Stimulated activated CD8-positive, alpha-beta memory T cell treated with anti-CD3 and anti-CD28 coated beads, Interleukin-4, amount 100 ng/mL, for 48 hours (primary cell): ENCODE results near the gene CFAP141.

Source experiments
- DNase-seq: peaks from one replicate; pipeline ENCODE4 v3.0.0-alpha.2; 2020

Gene CFAP141

DNA sequence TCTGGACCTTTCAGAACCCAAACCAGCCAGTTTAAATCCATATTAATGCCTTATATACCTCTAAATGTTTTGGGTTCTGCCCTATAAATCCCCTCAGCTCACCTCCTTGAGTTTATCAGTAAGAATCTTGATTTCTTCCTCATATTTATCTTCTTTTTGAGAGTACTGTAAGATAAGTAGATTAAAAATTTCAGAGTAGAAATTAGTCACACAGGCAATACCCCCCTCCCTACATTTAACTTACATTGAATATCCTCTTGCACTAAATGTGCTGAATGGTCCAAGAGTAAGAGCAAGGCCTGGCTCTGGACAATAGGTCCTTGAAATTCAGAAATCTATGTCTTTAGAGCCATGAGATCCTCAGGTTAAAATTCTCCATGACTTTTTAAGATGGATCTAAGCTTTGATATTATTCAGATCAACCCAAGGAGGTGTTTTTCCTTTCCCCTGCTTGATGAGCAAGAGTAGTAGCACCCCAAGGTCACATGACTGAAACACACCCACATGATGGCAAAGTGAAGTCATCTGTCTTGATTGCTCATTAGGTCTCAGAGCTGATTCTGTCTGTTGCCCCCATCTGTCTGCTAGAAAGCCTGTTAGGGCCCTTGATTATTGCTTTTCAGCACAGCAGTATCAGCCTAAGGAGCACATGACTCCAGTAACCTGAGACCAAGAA, 35.4 kb downstream of the CFAP141 start:
- DNase-seq: peak; percentile 64

GRCh38 chr1:154167461-154167860, 38.7 kb downstream of the CFAP141 start:
- no peak for DNase-seq

DNA sequence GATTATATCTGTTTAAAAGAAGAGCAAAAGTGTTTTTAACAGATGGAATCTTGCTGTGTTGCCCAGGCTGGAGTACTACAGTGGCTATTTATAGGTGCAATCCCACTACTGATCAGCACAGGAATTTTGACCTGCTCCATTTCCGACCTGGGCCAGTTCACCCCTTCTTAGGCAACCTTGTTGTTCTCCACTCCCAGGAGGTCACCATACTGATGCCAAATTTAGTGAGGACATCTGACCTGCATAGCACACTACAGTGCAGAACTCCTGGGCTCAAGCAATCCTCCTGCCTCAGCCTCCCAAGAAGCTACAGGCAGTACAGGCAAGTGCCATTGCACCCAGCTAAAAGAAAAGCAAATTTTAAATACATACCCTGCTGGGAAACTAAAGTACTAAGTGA, 39.9 kb downstream of the CFAP141 start:
- no peak for DNase-seq

GRCh38 chr1:154159554-154159953, 46.6 kb downstream of the CFAP141 start:
- no peak for DNase-seq

- DNase-seq: no peak
Observed at GRCh38 chr1:154158307-154159125, 47.6 kb downstream of the CFAP141 start.

GRCh38 chr1:154157520-154158306, 48.4 kb downstream of the CFAP141 start:
- DNase-seq: peak; percentile 73

- DNase-seq: no peak
Observed at GRCh38 chr1:154155251-154155650, 50.9 kb downstream of the CFAP141 start.

- no peak for DNase-seq
Observed at GRCh38 chr1:154154534-154155191, 51.5 kb downstream of the CFAP141 start, which contains the start of gene NUP210L. Gene NUP210L (minus strand): TSS chr1:154155073.

DNA sequence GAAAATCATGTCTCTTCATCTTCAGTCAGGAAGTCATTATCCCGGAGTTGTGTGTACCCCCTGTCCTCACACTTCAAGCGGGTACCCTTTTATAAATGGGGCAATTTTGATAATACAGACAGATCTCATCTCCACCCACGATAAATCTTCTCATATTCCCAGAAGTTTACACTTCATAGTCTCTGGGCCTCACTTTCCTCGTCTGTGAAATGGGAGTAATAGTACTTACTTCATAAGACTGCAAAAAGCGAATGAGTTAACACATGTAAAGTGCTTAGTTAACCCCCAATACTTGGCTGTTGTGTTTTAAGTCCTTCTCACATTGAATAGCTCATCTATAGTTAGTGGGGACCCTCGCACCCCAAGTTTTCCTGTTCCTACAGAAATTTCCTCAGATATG, 52.1 kb downstream of the CFAP141 start:
- no peak for DNase-seq

- no peak for DNase-seq
Observed at GRCh38 chr1:154151311-154151710, 54.8 kb downstream of the CFAP141 start.
